ENCODE results near the gene ITGA1.

GRCh38 chr5:52895572-52896413 lies 108.1 kb downstream of the ITGA1 start:
- no peak for TF ChIP-seq CTCF (IDR thresholded peaks at IDR 0.05)
- TF ChIP-seq POLR2A (IDR thresholded peaks at IDR 0.05): no peak
